WTC11 (cell line): ENCODE results near the gene LOXL3. TPM values are rescaled to one million over a fixed set of nuclear protein-coding genes. Genes with fewer than 3 reads are reported as not detected.

Experiments
- ATF2 ChIP-seq: sonication (generic); formaldehyde crosslinking; IDR thresholded peaks from 2 replicates; pipeline ENCODE4 v1.8.1; 2022; ENCODE audit warnings: low read depth, missing genetic modification reagents, borderline replicate concordance
- ATF3 ChIP-seq: sonication (generic); formaldehyde crosslinking; conservative IDR thresholded peaks from 2 replicates; pipeline ENCODE4 v1.8.1; 2022; ENCODE audit warnings: mild to moderate bottlenecking, missing genetic modification reagents
- CREM ChIP-seq: sonication (generic); formaldehyde crosslinking; IDR thresholded peaks from 2 replicates; pipeline ENCODE4 v1.8.1; 2022; ENCODE audit warnings: mild to moderate bottlenecking, missing genetic modification reagents, moderate library complexity
- E2F4 ChIP-seq: sonication (generic); formaldehyde crosslinking; IDR thresholded peaks from 2 replicates; pipeline ENCODE4 v1.8.1; 2022; ENCODE audit warnings: low read depth, mild to moderate bottlenecking, moderate library complexity, missing genetic modification reagents, borderline replicate concordance
- FOXP1 ChIP-seq: sonication (generic); formaldehyde crosslinking; IDR thresholded peaks from 2 replicates; pipeline ENCODE4 v1.8.0; 2022; ENCODE audit warnings: missing genetic modification reagents, mild to moderate bottlenecking, moderate library complexity, borderline replicate concordance
- GABPB1 ChIP-seq: sonication (generic); formaldehyde crosslinking; IDR thresholded peaks from 2 replicates; pipeline ENCODE4 v1.8.1; 2023; ENCODE audit warnings: mild to moderate bottlenecking, missing genetic modification reagents
- JAZF1 ChIP-seq: fragments of 250-450 bp; sonication (Bioruptor Pico); IDR thresholded peaks from 2 replicates; pipeline ENCODE4 v1.9.0; 2021; ENCODE audit warnings: moderate library complexity, mild to moderate bottlenecking, inconsistent platforms
- KAT7 ChIP-seq: sonication (generic); formaldehyde crosslinking; IDR thresholded peaks from 2 replicates; pipeline ENCODE4 v1.8.1; 2023; ENCODE audit warnings: missing genetic modification reagents, mild to moderate bottlenecking, borderline replicate concordance
- MXD4 ChIP-seq: fragments of 250-450 bp; sonication (Bioruptor Pico); IDR thresholded peaks from 2 replicates; pipeline ENCODE4 v1.8.0; 2021; ENCODE audit warnings: mild to moderate bottlenecking, moderate library complexity, borderline replicate concordance
- NFATC4 ChIP-seq: fragments of 250-450 bp; sonication (Bioruptor Pico); IDR thresholded peaks from 2 replicates; pipeline ENCODE4 v1.9.0; 2021; ENCODE audit warnings: mild to moderate bottlenecking
- NR1H2 ChIP-seq: sonication (generic); formaldehyde crosslinking; IDR thresholded peaks from 2 replicates; pipeline ENCODE4 v1.9.0; 2021; ENCODE audit warnings: mild to moderate bottlenecking, moderate library complexity, missing genetic modification reagents
- PRDM15 ChIP-seq: sonication (generic); formaldehyde crosslinking; IDR thresholded peaks from 2 replicates; pipeline ENCODE4 v1.8.0; 2022; ENCODE audit warnings: missing genetic modification reagents
- PREB ChIP-seq: sonication (generic); formaldehyde crosslinking; IDR thresholded peaks from 2 replicates; pipeline ENCODE4 v1.8.1; 2022; ENCODE audit warnings: mild to moderate bottlenecking, missing genetic modification reagents, moderate library complexity, borderline replicate concordance
- RELA ChIP-seq: sonication (generic); formaldehyde crosslinking; IDR thresholded peaks from 2 replicates; pipeline ENCODE4 v1.8.1; 2022; ENCODE audit warnings: missing genetic modification reagents, mild to moderate bottlenecking, borderline replicate concordance
- SP1 ChIP-seq: sonication (generic); formaldehyde crosslinking; conservative IDR thresholded peaks from 2 replicates; pipeline ENCODE4 v1.8.1; 2022; ENCODE audit warnings: missing genetic modification reagents
- USF1 ChIP-seq: sonication (generic); formaldehyde crosslinking; IDR thresholded peaks from 2 replicates; pipeline ENCODE4 v1.8.0; 2022; ENCODE audit warnings: mild to moderate bottlenecking, missing genetic modification reagents
- USF2 ChIP-seq: sonication (generic); formaldehyde crosslinking; IDR thresholded peaks from 2 replicates; pipeline ENCODE4 v1.8.1; 2023; ENCODE audit warnings: mild to moderate bottlenecking, missing genetic modification reagents, moderate library complexity
- ZBTB43 ChIP-seq: sonication (generic); formaldehyde crosslinking; IDR thresholded peaks from 2 replicates; pipeline ENCODE4 v1.8.1; 2023; ENCODE audit warnings: mild to moderate bottlenecking, missing genetic modification reagents
- ZNF121 ChIP-seq: sonication (generic); formaldehyde crosslinking; IDR thresholded peaks from 2 replicates; pipeline ENCODE4 v1.8.0; 2023; ENCODE audit warnings: missing genetic modification reagents
- ZNF232 ChIP-seq: sonication (generic); formaldehyde crosslinking; IDR thresholded peaks from 2 replicates; pipeline ENCODE4 v1.8.0; 2022; ENCODE audit warnings: mild to moderate bottlenecking, missing genetic modification reagents
- ZNF425 ChIP-seq: fragments of 250-450 bp; sonication (Bioruptor Pico); conservative IDR thresholded peaks from 2 replicates; pipeline ENCODE4 v1.9.0; 2021; ENCODE audit warnings: mild to moderate bottlenecking
- ZNF671 ChIP-seq: fragments of 250-450 bp; sonication (Bioruptor Pico); IDR thresholded peaks from 2 replicates; pipeline ENCODE4 v1.8.0; 2021; ENCODE audit warnings: mild to moderate bottlenecking
- ZSCAN18 ChIP-seq: fragments of 250-450 bp; sonication (Bioruptor Pico); IDR thresholded peaks from 2 replicates; pipeline ENCODE4 v2.1.2; 2022; ENCODE audit warnings: mild to moderate bottlenecking, moderate library complexity
- total RNA-seq: library from RNA; stranded (reverse); gene quantifications from 3 replicates; pipeline ENCODE4 v1.2.3, GENCODE V29; 2021

LOXL3 gene
- total RNA-seq, 1 experiment from 2014 or later: 21.1 TPM

- TF ChIP-seq E2F4 (CRISPR knock-in tag): no peak
- no peak; the same call in 1 of the 2 replicates for TF ChIP-seq FOXP1
- no peak for TF ChIP-seq JAZF1 (CRISPR knock-in tag)
- TF ChIP-seq ZNF121 (CRISPR knock-in tag): no peak
- no peak for TF ChIP-seq ZBTB43 (CRISPR knock-in tag)
- no peak for TF ChIP-seq ZSCAN18 (CRISPR knock-in tag)
- TF ChIP-seq PREB (CRISPR knock-in tag): no peak
- TF ChIP-seq ZNF425 (CRISPR knock-in tag): no peak
- TF ChIP-seq ATF3 (CRISPR knock-in tag): no peak
- 0 out of 2 replicates have a peak, but pooled peaks have one; percentile 65 for TF ChIP-seq KAT7 (CRISPR knock-in tag)
- peak; percentile 49 for TF ChIP-seq SP1 (CRISPR knock-in tag)
- peak; percentile 76 for TF ChIP-seq USF2 (CRISPR knock-in tag)
- TF ChIP-seq CREM (CRISPR knock-in tag): peak; percentile 16; the same call in 1 of the 2 replicates
- TF ChIP-seq PRDM15 (CRISPR knock-in tag): no peak
- TF ChIP-seq RELA (CRISPR knock-in tag): no peak
- peak; percentile 77 for TF ChIP-seq USF1 (CRISPR knock-in tag)
- TF ChIP-seq NFATC4 (CRISPR knock-in tag): no peak
- no peak for TF ChIP-seq MXD4 (CRISPR knock-in tag)
- TF ChIP-seq GABPB1 (CRISPR knock-in tag): no peak; the same call in 1 of the 2 replicates
- TF ChIP-seq ATF2 (CRISPR knock-in tag): no peak
- TF ChIP-seq ZNF232 (CRISPR knock-in tag): peak; percentile 43; the same call in 1 of the 2 replicates
- no peak for TF ChIP-seq ZNF671 (CRISPR knock-in tag)
- TF ChIP-seq NR1H2: no peak
Measured at GRCh38 chr2:74548900-74549826, 4.6 kb downstream of the LOXL3 start (continued).
